HG03095 (cell line): ENCODE data around the gene GNAS-AS1.
"Not testable (repeated sequence)": the region's sequence is repeated elsewhere in the genome, so short reads cannot be mapped to it uniquely, and the experiment has no call there.

Source experiments
- ATAC-seq: cut with Tn5 transposase; IDR thresholded peaks from one replicate; pipeline ENCODE4 v1.9.1; 2021; ENCODE audit warnings: moderate library complexity; ENCODE audit not compliant: unreplicated experiment

The GNAS-AS1 gene

GRCh38 chr20:58837717-58838116 lies 13.0 kb downstream of the GNAS-AS1 start:
- ATAC-seq = no peak

- no peak for ATAC-seq
Observed at GRCh38 chr20:58836616-58837204, 14.0 kb downstream of the GNAS-AS1 start.

- ATAC-seq = no peak
Observed at GRCh38 chr20:58835231-58835630, 15.5 kb downstream of the GNAS-AS1 start.

- no peak for ATAC-seq
Observed at GRCh38 chr20:58833921-58834320, 16.8 kb downstream of the GNAS-AS1 start.

- ATAC-seq = no peak
Observed at GRCh38 chr20:58832457-58832856, 18.2 kb downstream of the GNAS-AS1 start.

- no peak for ATAC-seq
Observed at GRCh38 chr20:58829531-58829941, 21.2 kb downstream of the GNAS-AS1 start.

GRCh38 chr20:58828804-58829203 lies 21.9 kb downstream of the GNAS-AS1 start:
- ATAC-seq = not testable (repeated sequence)

- no peak for ATAC-seq
Observed at GRCh38 chr20:58828136-58828535, 22.6 kb downstream of the GNAS-AS1 start.

- ATAC-seq = no peak
Observed at GRCh38 chr20:58826271-58826670, 24.4 kb downstream of the GNAS-AS1 start.

- no peak for ATAC-seq
Observed at GRCh38 chr20:58825450-58825849, 25.3 kb downstream of the GNAS-AS1 start.

- ATAC-seq = no peak
Observed at GRCh38 chr20:58824843-58825242, 25.9 kb downstream of the GNAS-AS1 start.

GRCh38 chr20:58822748-58823730 lies 27.7 kb downstream of the GNAS-AS1 start:
- ATAC-seq = no peak

GRCh38 chr20:58822149-58822548 lies 28.6 kb downstream of the GNAS-AS1 start:
- ATAC-seq = no peak

GRCh38 chr20:58820515-58820914 lies 30.2 kb downstream of the GNAS-AS1 start:
- not testable (repeated sequence) for ATAC-seq

GRCh38 chr20:58819921-58820320 lies 30.8 kb downstream of the GNAS-AS1 start:
- ATAC-seq = no peak

GRCh38 chr20:58818586-58819285 lies 32.0 kb downstream of the GNAS-AS1 start:
- ATAC-seq = no peak

GRCh38 chr20:58817748-58818147 lies 33.0 kb downstream of the GNAS-AS1 start:
- ATAC-seq = no peak

GRCh38 chr20:58816957-58817651 lies 33.6 kb downstream of the GNAS-AS1 start:
- no peak for ATAC-seq

- no peak for ATAC-seq
Observed at GRCh38 chr20:58816051-58816450, 34.7 kb downstream of the GNAS-AS1 start.

- no peak for ATAC-seq
Observed at GRCh38 chr20:58815448-58815847, 35.3 kb downstream of the GNAS-AS1 start.

GRCh38 chr20:58813369-58813768 lies 37.3 kb downstream of the GNAS-AS1 start:
- ATAC-seq = no peak
